ENCODE results near the gene C19orf12.

Gene C19orf12

GRCh38 chr19:29676586-29676985, 38.5 kb downstream of the C19orf12 start:
- Histone ChIP-seq H3K9me2 (replicated peaks; ENCODE audit: control insufficient read depth, low read length) (no peaks in the 10 kb centered on the region), H3K4me1 (ENCODE audit: control insufficient read depth, low read length) (peaks cover 33% of the 10 kb centered on the region), H3K36me3 (ENCODE audit: control insufficient read depth, low read length) (no peaks in the 10 kb centered on the region), H3K9me3 (ENCODE audit: control insufficient read depth, insufficient read depth, low read length) (no peaks in the 10 kb centered on the region), H3K79me2 (ENCODE audit: control insufficient read depth, low read length) (no peaks in the 10 kb centered on the region), H4K20me1 (ENCODE audit: control insufficient read depth, insufficient read depth, low read depth, low read length) (no peaks in the 10 kb centered on the region), H3K4me3 (ENCODE audit: low read length) (no peak overlapping the region), H3K4me2 (ENCODE audit: low read length) (no peak overlapping the region), H3K27ac (ENCODE audit: low read depth, low read length) (no peak overlapping the region), H3K27me3 (ENCODE audit: control insufficient read depth, low read length) (no peaks in the 10 kb centered on the region), H3F3A (ENCODE audit: control insufficient read depth, insufficient read depth) (0 out of 2 replicates have a peak, but pooled peaks cover 3% of the 10 kb centered on the region)
- TF ChIP-seq, protein P1, sequence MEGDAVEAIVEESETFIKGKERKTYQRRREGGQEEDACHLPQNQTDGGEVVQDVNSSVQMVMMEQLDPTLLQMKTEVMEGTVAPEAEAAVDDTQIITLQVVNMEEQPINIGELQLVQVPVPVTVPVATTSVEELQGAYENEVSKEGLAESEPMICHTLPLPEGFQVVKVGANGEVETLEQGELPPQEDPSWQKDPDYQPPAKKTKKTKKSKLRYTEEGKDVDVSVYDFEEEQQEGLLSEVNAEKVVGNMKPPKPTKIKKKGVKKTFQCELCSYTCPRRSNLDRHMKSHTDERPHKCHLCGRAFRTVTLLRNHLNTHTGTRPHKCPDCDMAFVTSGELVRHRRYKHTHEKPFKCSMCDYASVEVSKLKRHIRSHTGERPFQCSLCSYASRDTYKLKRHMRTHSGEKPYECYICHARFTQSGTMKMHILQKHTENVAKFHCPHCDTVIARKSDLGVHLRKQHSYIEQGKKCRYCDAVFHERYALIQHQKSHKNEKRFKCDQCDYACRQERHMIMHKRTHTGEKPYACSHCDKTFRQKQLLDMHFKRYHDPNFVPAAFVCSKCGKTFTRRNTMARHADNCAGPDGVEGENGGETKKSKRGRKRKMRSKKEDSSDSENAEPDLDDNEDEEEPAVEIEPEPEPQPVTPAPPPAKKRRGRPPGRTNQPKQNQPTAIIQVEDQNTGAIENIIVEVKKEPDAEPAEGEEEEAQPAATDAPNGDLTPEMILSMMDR (IDR thresholded peaks at IDR 0.05; ENCODE audit: low read depth, low read length, poor library complexity, severe bottlenecking) = no peak
- no peak for TF ChIP-seq EZH2phosphoT487 (IDR thresholded peaks at IDR 0.05; ENCODE audit: borderline replicate concordance, low read length)

- no peaks in the 10 kb centered on the region for H3K36me3 ChIP-seq (ENCODE audit: control insufficient read depth, low read length)
- TF ChIP-seq, protein P1 (IDR thresholded peaks at IDR 0.05; ENCODE audit: low read depth, low read length, poor library complexity, severe bottlenecking) = no peak
- TF ChIP-seq EZH2phosphoT487 (IDR thresholded peaks at IDR 0.05; ENCODE audit: borderline replicate concordance, low read length) = no peak
- no peak overlapping the region for H3K4me3 ChIP-seq (ENCODE audit: low read length)
- H3K27me3 ChIP-seq (ENCODE audit: control insufficient read depth, low read length) = no peaks in the 10 kb centered on the region
- no peaks in the 10 kb centered on the region for H3K79me2 ChIP-seq (ENCODE audit: control insufficient read depth, low read length)
- 0 out of 2 replicates have a peak, but pooled peaks cover 3% of the 10 kb centered on the region for H3F3A ChIP-seq (ENCODE audit: control insufficient read depth, insufficient read depth)
- H4K20me1 ChIP-seq (ENCODE audit: control insufficient read depth, insufficient read depth, low read depth, low read length) = no peaks in the 10 kb centered on the region
- no peaks in the 10 kb centered on the region for H3K9me2 ChIP-seq (replicated peaks; ENCODE audit: control insufficient read depth, low read length)
- no peaks in the 10 kb centered on the region for H3K9me3 ChIP-seq (ENCODE audit: control insufficient read depth, insufficient read depth, low read length)
- no peak overlapping the region for H3K4me2 ChIP-seq (ENCODE audit: low read length)
- H3K27ac ChIP-seq (ENCODE audit: low read depth, low read length) = no peak overlapping the region
- H3K4me1 ChIP-seq (ENCODE audit: control insufficient read depth, low read length) = peaks cover 34% of the 10 kb centered on the region
Observed at GRCh38 chr19:29675650-29676186, 39.3 kb downstream of the C19orf12 start.

GRCh38 chr19:29675120-29675649, 39.9 kb downstream of the C19orf12 start:
- H3K9me3 ChIP-seq (ENCODE audit: control insufficient read depth, insufficient read depth, low read length) = no peaks in the 10 kb centered on the region

More at GRCh38 chr19:29675120-29675649, 39.9 kb downstream of the C19orf12 start:
- no peaks in the 10 kb centered on the region for H4K20me1 ChIP-seq (ENCODE audit: control insufficient read depth, insufficient read depth, low read depth, low read length)
- H3K27me3 ChIP-seq (ENCODE audit: control insufficient read depth, low read length) = no peaks in the 10 kb centered on the region
- H3K4me2 ChIP-seq (ENCODE audit: low read length) = no peak overlapping the region
- no peaks in the 10 kb centered on the region for H3K79me2 ChIP-seq (ENCODE audit: control insufficient read depth, low read length)
- no peaks in the 10 kb centered on the region for H3K9me2 ChIP-seq (replicated peaks; ENCODE audit: control insufficient read depth, low read length)
- no peak overlapping the region for H3K4me3 ChIP-seq (ENCODE audit: low read length)
- TF ChIP-seq, protein P1 (IDR thresholded peaks at IDR 0.05; ENCODE audit: low read depth, low read length, poor library complexity, severe bottlenecking) = no peak
- TF ChIP-seq EZH2phosphoT487 (IDR thresholded peaks at IDR 0.05; ENCODE audit: borderline replicate concordance, low read length) = no peak
- H3K4me1 ChIP-seq (ENCODE audit: control insufficient read depth, low read length) = peaks cover 29% of the 10 kb centered on the region
- H3F3A ChIP-seq (ENCODE audit: control insufficient read depth, insufficient read depth) = 0 out of 2 replicates have a peak, but pooled peaks cover 3% of the 10 kb centered on the region
- no peak overlapping the region for H3K27ac ChIP-seq (ENCODE audit: low read depth, low read length)
- no peaks in the 10 kb centered on the region for H3K36me3 ChIP-seq (ENCODE audit: control insufficient read depth, low read length)

Data from DOHH2 (cell line).